ENCODE data around the gene PAOX.
"Not testable (repeated sequence)": the region's sequence is repeated elsewhere in the genome, so short reads cannot be mapped to it uniquely, and the experiment has no call there.

PAOX gene

GRCh38 chr10:133403359-133403758, 24.3 kb downstream of the PAOX start:
- DNase-seq (ENCODE audit: low read depth in 3 of 3, low spot score in 1 of 3) = no peak

DNA sequence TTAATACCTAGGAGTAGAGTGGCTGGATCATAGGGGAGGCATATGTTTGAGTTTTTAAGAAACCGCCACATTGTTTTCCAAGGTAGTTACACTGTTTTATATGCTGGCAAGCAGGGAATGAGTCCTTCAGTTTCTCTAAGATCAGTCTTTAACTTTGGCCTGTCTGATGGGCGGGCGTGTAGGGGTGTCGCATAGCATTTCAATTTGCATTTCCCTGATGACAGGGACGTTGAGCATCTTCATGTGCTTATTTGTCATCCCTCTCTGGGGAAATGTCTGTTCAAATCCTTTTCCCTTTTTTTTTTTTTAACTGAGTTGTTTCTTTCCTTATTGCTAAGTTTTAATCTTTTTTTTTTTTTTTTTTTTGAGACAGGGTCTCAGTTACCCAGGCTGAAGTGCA, 24.7 kb downstream of the PAOX start:
- no peak for DNase-seq (ENCODE audit: low read depth in 3 of 3, low spot score in 1 of 3)

GRCh38 chr10:133405272-133405671, 26.2 kb downstream of the PAOX start:
- no peak for DNase-seq (ENCODE audit: low read depth in 3 of 3, low spot score in 1 of 3)

GRCh38 chr10:133405844-133406527, 26.9 kb downstream of the PAOX start:
- DNase-seq (ENCODE audit: low read depth in 3 of 3, low spot score in 1 of 3) = no peak

DNA sequence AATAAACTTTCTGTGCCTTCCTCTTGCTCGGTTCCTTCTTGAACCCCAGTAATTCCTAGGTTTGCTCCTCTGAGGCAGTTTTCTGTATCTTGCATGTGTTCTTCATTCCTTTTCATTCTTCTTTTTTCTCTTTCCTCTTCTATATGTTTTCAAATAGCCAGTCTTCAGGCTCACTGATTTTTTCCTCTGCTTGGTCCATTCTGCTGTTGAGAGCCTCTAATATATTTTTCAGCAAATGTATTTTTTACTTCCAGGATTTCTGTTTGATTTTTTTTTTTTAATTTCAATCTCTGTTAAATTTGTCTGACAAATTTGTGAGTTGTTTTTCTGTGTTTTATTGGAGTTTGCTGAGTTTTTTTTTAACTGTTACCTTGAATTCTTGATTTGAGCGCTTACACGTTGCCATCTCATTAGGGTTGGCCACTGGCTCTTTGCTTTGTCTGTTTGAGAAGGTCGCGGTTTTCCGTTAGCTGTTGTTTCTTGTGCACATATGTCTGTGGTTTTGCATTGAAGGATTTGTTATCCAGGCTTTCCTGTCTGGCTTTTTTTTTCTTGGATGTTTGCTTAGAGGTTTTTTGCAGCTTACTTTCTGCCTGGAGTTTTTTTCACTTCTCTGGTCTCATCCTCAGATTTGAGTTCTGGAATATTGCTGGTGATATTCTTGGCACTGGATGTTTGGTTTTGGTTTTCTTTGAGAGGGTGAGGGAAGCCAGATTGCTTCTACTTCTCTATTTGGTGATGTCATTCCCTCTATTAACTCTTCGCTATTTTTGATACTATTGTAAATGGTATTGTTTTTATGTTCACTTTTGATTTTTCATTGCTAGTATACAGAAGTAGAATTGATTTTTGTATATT, 32.7 kb downstream of the PAOX start:
- no peak for DNase-seq (ENCODE audit: low read depth in 3 of 3, low spot score in 1 of 3)

- DNase-seq (ENCODE audit: low read depth in 3 of 3, low spot score in 1 of 3) = no peak
These were observed 33.3 kb downstream of the PAOX start for GRCh38 chr10:133412381-133412711.

DNA sequence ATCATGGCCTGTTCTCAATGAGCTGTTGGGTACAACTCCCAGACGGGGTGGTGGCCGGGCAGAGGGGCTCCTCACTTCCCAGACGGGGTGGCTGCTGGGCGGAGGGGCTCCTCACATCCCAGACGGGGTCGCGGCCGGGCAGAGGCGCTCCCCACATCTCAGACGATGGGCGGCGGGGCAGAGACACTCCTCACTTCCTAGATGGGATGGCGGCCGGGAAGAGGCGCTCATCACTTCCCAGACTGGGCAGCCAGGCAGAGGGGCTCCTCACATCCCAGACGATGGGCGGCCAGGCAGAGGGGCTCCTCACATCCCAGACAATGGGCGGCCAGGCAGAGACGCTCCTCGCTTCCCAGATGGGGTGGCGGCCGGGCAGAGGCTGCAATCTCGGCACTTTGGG, 35.3 kb downstream of the PAOX start:
- DNase-seq (ENCODE audit: low read depth in 3 of 3, low spot score in 1 of 3) = not testable (repeated sequence)

GRCh38 chr10:133415752-133416151, 36.7 kb downstream of the PAOX start:
- DNase-seq (ENCODE audit: low read depth in 3 of 3, low spot score in 1 of 3) = no peak

GRCh38 chr10:133418289-133418993, 39.4 kb downstream of the PAOX start:
- no peak for DNase-seq (ENCODE audit: low read depth in 3 of 3, low spot score in 1 of 3)

GRCh38 chr10:133419211-133419950, 40.3 kb downstream of the PAOX start:
- no peak for DNase-seq (ENCODE audit: low read depth in 3 of 3, low spot score in 1 of 3)

GRCh38 chr10:133420028-133420427, 41.0 kb downstream of the PAOX start:
- DNase-seq (ENCODE audit: low read depth in 3 of 3, low spot score in 1 of 3) = no peak

DNA sequence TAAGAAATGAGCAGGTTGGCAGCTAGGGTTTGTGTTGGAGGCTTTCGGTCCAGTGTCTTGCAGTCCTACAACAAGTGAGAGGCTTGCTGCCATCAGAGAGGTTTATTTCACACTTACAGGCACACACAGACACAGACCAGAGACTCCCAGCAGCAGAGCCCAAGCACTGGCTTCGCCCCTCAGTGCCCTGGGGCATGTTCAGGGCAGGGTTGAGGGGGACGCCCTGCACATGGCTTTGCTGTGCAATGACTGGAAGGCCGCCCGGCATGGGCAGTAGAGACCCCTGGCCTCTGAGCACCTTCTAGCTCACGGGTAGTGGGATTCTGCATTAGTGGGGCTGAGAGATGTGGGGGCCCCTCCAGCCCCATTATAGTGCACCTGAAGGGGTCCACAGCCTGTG, 41.5 kb downstream of the PAOX start:
- no peak for DNase-seq (ENCODE audit: low read depth in 3 of 3, low spot score in 1 of 3)

DNA sequence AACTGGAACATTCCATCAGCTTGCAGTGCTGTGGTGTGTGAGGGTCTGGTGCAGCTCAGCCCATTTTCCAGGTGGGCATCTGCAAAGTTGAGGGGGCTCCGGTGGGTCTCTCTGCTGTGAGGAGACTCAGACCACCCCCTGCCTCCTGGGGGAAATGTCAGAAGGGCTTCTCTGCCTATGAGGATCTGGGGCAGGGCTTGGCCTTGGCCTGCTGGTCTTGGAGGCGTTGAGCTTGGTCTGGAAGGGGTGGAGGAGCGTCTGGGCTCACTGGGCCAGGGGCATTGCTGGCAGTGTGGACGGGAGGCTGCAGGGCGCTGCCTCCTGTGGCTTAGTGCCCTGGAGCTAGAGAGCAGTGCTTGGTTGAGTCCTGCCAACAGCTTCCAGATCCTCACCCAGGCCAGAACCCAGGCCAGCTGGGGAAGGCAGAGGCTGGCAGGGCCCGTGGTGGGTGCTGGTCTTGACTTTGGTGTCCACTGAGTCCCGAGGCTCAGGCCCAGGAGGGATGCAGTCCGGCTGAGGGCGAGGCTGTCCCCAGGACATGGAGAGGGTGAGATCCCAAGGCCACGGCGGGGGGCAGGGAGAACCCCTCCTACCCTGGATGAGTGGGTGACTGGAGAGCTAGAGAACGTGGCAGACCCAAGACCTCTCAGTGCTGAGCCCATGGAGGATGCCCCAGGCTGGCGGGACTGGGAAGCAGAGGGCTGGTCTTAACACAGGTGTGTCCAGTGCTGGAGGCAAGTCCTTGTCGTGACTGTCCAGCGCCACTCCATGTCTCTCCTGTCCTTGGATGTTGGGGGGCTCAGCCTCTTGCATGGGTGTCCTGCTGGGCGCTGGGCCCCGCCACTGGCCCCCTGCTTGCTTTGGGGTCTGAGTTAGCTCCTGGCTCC, 42.5 kb downstream of the PAOX start:
- DNase-seq (ENCODE audit: low read depth in 3 of 3, low spot score in 1 of 3) = no peak

DNA sequence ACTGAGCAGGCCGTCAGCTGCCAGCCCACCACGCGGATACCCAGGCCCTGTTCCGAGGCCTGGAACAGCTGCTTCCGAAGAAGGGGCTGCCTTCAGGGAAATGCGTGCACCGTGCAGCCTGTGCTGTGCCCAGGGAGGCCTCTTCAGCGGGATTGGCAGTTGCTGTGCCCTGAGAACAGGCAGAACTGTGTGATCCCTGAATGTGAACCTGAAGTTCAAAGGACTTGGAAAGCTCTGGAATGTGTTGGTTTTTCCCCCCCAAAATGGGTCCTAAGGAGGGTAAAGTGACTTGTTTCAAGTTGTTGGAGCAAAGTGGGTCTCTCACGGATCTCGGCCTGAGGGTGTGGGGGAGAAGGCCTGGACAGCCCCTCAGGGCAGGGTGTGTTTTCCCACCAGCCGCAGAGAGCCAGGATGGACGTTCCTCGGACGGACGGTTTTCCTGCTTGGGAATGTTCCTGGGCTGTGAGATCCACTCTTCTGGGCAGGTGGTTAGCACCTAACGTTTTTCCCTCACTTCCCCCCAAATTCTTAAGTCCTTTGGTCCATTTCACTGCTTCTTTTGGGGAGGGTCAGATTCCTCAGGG, 43.3 kb downstream of the PAOX start:
- DNase-seq (ENCODE audit: low read depth in 3 of 3, low spot score in 1 of 3) = no peak

- DNase-seq (ENCODE audit: low read depth in 3 of 3, low spot score in 1 of 3) = no peak
These were observed 44.0 kb downstream of the PAOX start for GRCh38 chr10:133422807-133423771.

DNA sequence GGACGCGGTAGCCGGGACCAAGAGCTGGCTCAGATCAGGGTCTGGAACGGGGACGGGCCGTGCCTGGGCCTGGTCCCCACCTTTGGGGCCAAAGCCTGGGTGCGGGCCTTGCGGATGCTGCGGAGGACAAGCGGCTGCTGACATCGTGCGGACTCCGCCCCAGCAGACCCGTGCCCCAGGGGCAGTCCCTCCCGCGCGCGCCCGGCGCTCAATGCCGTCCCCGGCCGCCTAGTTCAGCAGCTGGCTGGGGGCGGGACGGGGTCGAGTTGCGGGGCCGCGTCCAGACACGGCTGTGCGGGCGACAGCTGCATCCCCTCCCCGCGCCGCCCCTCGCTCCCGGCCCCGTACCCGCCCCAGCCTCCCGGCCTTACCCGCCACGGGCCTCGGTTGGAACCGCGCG, 45.0 kb downstream of the PAOX start:
- not testable (repeated sequence) for DNase-seq (ENCODE audit: low read depth in 3 of 3, low spot score in 1 of 3)

DNA sequence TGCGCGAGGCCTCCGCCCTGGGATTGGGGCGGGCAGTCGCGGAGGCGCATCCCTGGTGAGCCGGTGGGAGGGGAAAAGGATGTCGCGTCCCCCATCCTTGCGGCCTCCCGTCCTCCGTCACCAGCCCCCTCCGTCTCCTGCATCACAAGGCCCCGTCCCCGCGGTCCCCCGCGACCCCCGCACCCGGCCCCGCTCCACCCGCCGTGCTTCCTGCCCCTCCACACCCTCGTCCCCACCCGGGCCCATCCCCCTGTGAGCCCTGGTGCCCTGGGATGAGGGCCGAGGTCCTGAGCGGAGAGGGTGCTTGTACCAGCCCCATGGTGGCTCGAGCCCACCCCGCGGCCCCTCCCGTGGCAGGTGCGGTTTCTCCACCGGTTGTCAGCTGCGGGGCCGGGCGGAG, 45.5 kb downstream of the PAOX start, which contains the start of gene SPRN:
SPRN (minus strand) TSS at position 25 of the 400 bp plus-strand sequence. CDS start 944 bp downstream, outside the sequence.
- DNase-seq (ENCODE audit: low read depth in 3 of 3, low spot score in 1 of 3) = not testable (repeated sequence)

DNA sequence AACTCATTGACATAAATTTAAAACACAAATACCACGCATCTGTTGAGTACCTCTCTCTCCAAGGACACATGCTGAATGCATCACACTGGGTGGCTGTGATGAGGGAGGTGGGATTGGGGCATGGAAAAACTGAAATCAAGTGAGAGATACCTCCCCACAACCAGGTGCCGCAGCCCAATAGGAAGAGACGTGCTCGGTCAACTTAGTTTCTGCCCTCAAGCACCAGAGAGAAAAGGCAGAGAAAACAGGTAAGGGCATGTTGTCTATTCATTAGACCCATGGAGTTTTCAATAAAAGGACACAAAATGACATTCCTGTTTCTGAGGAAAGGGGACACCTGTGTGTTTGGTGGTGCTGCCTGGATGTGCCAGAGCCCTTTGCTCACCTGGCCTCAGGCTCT, 50.5 kb downstream of the PAOX start:
- DNase-seq (ENCODE audit: low read depth in 3 of 3, low spot score in 1 of 3) = not testable (repeated sequence)
